DOHH2 (cell line): ENCODE results near the gene RAVER1.

Experiments used
- H3F3A ChIP-seq: fragments of 200-600 bp; sonication (generic), shearing (Covaris generic); 2 replicates; pipeline ENCODE4 v1.6.0; 2016; ENCODE audit warnings: antibody characterized with exemption, mild to moderate bottlenecking; ENCODE audit not compliant: control insufficient read depth, insufficient read depth
- H3K27ac ChIP-seq: fragments of 200-600 bp; sonication (generic); 2 replicates; pipeline ENCODE4 v1.5.1; 2014; ENCODE audit warnings: low read depth, mild to moderate bottlenecking, low read length, moderate library complexity
- H3K27me3 ChIP-seq: fragments of 200-600 bp; sonication (generic); 2 replicates; pipeline ENCODE4 v1.6.1; 2014; ENCODE audit warnings: mild to moderate bottlenecking, low read length, mixed read lengths; ENCODE audit not compliant: control insufficient read depth
- H3K36me3 ChIP-seq: fragments of 200-600 bp; sonication (generic); 2 replicates; pipeline ENCODE4 v1.6.1; 2014; ENCODE audit warnings: mild to moderate bottlenecking, low read length, moderate library complexity, mixed read lengths; ENCODE audit not compliant: control insufficient read depth
- H3K4me1 ChIP-seq: fragments of 200-600 bp; sonication (generic); 2 replicates; pipeline ENCODE4 v1.6.1; 2014; ENCODE audit warnings: mild to moderate bottlenecking, low read length, mixed read lengths; ENCODE audit not compliant: control insufficient read depth
- H3K4me2 ChIP-seq: fragments of 200-600 bp; sonication (generic); 2 replicates; pipeline ENCODE4 v1.6.0; 2014; ENCODE audit warnings: mild to moderate bottlenecking, low read length, moderate library complexity
- H3K4me3 ChIP-seq: fragments of 200-600 bp; sonication (generic); 2 replicates; pipeline ENCODE4 v1.5.1; 2014; ENCODE audit warnings: mild to moderate bottlenecking, low read length, mixed read lengths
- H3K79me2 ChIP-seq: fragments of 200-600 bp; sonication (generic); 2 replicates; pipeline ENCODE4 v1.6.1; 2014; ENCODE audit warnings: mild to moderate bottlenecking, low read length, mixed read lengths; ENCODE audit not compliant: control insufficient read depth
- H3K9me2 ChIP-seq: fragments of 200-600 bp; sonication (generic); replicated peaks from 2 replicates; pipeline ENCODE4 v1.6.1; 2014; ENCODE audit warnings: mild to moderate bottlenecking, low read length, mixed read lengths; ENCODE audit not compliant: control insufficient read depth
- H3K9me3 ChIP-seq: fragments of 200-600 bp; sonication (generic); 2 replicates; pipeline ENCODE4 v1.6.1; 2014; ENCODE audit warnings: antibody characterized with exemption, low read length, mixed read lengths; ENCODE audit not compliant: control insufficient read depth, insufficient read depth
- H4K20me1 ChIP-seq: fragments of 200-600 bp; sonication (generic); 2 replicates; pipeline ENCODE4 v1.6.0; 2014; ENCODE audit warnings: low read depth, mild to moderate bottlenecking, antibody characterized with exemption, low read length, moderate library complexity; ENCODE audit not compliant: control insufficient read depth, insufficient read depth
- EZH2phosphoT487 ChIP-seq: fragments of 200-600 bp; sonication (generic); IDR thresholded peaks from 2 replicates; pipeline ENCODE4 v1.6.1; 2017; ENCODE audit warnings: borderline replicate concordance, mild to moderate bottlenecking, antibody characterized with exemption, low read length, moderate library complexity, mixed read lengths
- TF ChIP-seq, protein P1 (sequence below): fragments of 200-600 bp; sonication (generic); IDR thresholded peaks from one replicate; pipeline ENCODE4 v1.5.1; 2014; ENCODE audit warnings: antibody characterized with exemption, mild to moderate bottlenecking, low read depth, low read length; ENCODE audit not compliant: poor library complexity, severe bottlenecking

Gene RAVER1

DNA sequence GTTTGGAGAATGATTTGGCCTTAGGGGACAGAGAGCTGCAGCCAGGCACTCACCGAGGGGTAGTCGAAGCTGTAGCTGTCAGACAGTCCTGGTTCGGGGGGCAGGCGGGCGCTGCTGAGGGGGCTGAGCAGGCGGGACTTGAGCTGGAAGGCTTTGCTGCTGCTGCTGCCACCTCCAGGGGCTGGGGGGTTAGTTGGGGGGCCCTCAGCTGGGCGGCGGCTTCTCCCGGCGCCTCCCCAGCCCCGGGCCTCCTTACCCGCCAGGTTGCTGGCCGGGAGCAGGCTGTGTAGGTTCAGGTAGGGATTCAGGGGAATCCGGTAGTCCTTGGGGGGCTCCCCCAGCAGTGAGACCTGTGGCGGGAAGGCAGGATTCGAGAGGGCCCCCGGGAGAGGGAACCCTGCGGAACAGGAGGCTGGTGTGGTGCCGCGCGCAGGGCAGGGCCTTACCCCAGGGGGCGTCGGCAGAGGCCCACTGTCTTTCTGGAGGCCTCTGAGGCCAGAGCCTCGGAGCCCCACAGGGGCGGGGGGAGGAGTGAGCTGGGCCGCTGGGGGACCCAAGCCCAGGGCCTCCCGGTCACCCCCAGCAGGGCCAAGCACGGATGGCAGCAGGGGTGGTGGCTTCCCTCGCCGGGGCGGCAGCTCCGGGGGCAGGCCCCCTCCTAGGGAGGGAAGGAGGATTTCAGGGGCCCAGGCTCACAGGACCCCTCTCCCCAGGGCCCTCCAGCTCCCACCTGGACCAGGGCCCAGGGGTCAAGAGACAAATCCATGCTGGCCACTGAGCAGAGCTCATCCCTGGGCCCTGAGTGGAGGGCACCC is 12.5 kb downstream of the RAVER1 start:
- H3K4me2 ChIP-seq: no peak overlapping the region
- H3K4me3 ChIP-seq: no peak overlapping the region
- peaks cover 10% of the 10 kb centered on the region for H3F3A ChIP-seq
- peaks cover 88% of the 10 kb centered on the region for H3K36me3 ChIP-seq
- no peaks in the 10 kb centered on the region for H3K9me2 ChIP-seq
- no peaks in the 10 kb centered on the region for H4K20me1 ChIP-seq
- H3K27me3 ChIP-seq: no peaks in the 10 kb centered on the region
- H3K79me2 ChIP-seq: peaks cover 3% of the 10 kb centered on the region
- no peaks in the 10 kb centered on the region for H3K9me3 ChIP-seq
- TF ChIP-seq, protein P1, sequence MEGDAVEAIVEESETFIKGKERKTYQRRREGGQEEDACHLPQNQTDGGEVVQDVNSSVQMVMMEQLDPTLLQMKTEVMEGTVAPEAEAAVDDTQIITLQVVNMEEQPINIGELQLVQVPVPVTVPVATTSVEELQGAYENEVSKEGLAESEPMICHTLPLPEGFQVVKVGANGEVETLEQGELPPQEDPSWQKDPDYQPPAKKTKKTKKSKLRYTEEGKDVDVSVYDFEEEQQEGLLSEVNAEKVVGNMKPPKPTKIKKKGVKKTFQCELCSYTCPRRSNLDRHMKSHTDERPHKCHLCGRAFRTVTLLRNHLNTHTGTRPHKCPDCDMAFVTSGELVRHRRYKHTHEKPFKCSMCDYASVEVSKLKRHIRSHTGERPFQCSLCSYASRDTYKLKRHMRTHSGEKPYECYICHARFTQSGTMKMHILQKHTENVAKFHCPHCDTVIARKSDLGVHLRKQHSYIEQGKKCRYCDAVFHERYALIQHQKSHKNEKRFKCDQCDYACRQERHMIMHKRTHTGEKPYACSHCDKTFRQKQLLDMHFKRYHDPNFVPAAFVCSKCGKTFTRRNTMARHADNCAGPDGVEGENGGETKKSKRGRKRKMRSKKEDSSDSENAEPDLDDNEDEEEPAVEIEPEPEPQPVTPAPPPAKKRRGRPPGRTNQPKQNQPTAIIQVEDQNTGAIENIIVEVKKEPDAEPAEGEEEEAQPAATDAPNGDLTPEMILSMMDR: no peak
- TF ChIP-seq EZH2phosphoT487: no peak
- H3K4me1 ChIP-seq: peaks cover 6% of the 10 kb centered on the region
- no peak overlapping the region for H3K27ac ChIP-seq

DNA sequence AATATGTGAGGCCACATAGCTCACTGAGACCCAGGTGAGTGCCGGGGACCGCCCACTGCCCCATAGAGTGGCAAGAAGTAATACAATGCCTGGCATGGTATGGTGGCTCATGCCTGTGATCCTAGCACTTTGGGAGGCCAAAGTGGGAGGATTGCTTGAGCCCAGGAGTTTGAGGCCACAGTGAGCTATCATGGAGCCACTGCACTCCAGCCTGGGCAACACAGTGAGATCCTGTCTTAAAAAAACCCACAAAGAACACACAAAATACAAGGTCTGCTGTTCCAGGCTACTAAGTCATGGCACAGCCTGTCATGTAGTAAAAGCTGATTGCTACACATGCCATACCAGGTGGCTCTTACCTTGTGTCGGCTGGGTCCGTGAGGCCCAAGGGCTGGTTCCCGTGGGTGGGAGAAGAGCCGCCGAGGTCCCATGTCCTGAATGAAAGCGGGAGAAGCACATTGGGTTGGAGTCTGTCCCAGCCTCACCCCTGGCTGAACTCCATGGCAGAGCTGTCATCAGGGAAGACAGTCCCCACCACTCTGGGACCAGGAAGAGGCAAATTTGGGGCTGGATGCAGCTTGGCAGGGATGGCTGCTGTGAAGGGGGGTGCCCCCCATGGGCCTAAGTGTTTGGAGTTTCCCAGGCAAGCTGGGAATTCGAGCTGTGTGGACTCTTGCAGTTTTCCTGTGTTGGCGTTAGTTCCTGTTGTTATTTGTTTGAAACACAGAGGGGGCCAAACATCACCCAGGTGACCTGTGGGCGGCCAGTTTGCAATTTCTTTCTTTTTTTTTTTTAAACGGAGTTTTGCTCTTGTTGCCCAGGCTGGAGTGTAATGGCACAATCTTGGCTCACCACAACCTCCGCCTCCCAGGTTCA is 14.3 kb downstream of the RAVER1 start:
- peaks cover 14% of the 10 kb centered on the region for H3K4me1 ChIP-seq
- TF ChIP-seq, protein P1: no peak
- TF ChIP-seq EZH2phosphoT487: no peak

DNA sequence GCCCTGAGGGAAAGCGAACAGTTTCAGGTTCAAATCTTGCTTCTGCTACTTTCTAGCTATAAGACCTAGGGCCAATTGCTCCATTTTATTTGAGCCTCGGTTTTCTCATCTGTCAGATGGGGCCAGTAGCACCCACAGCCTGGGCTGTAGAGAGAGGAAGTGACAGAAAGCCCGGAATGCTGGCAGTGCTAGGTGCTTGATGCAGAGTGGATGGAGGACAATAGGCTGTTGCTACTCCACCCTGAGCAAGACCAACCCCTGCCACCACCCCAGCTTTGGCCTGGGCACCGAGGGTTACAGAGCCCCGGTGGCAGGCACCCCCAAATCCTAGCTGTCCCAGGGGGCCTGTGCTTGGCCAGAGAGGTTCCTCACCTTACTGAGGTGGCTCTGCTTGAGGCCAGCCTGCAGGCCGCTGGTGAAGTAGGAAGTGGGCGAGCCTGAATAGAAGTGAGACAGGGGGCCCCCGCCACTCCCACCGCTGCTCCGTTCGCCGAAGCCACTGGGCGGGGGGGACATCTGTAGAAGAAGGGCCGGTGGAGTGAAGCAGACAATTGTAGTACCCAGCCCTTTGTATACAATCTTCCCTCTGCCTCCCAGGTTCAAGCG is 15.4 kb downstream of the RAVER1 start:
- no peak overlapping the region for H3K4me3 ChIP-seq
- H3F3A ChIP-seq: peaks cover 10% of the 10 kb centered on the region
- H3K27me3 ChIP-seq: no peaks in the 10 kb centered on the region
- no peaks in the 10 kb centered on the region for H3K9me3 ChIP-seq
- peaks cover 10% of the 10 kb centered on the region for H3K79me2 ChIP-seq
- no peaks in the 10 kb centered on the region for H4K20me1 ChIP-seq
- H3K36me3 ChIP-seq: peaks cover 68% of the 10 kb centered on the region
- H3K4me1 ChIP-seq: peaks cover 14% of the 10 kb centered on the region
- TF ChIP-seq, protein P1: no peak
- no peak for TF ChIP-seq EZH2phosphoT487
- H3K4me2 ChIP-seq: no peak overlapping the region
- no peak overlapping the region for H3K27ac ChIP-seq
- no peaks in the 10 kb centered on the region for H3K9me2 ChIP-seq

More for the DNA sequence above, 14.3 kb downstream of the RAVER1 start:
- H3K4me3 ChIP-seq: no peak overlapping the region
- H3K27me3 ChIP-seq: no peaks in the 10 kb centered on the region
- no peak overlapping the region for H3K27ac ChIP-seq
- H4K20me1 ChIP-seq: no peaks in the 10 kb centered on the region
- H3K9me2 ChIP-seq: no peaks in the 10 kb centered on the region
- H3K79me2 ChIP-seq: peaks cover 10% of the 10 kb centered on the region
- H3K9me3 ChIP-seq: no peaks in the 10 kb centered on the region
- H3K4me2 ChIP-seq: no peak overlapping the region
- peaks cover 10% of the 10 kb centered on the region for H3F3A ChIP-seq
- H3K36me3 ChIP-seq: peaks cover 75% of the 10 kb centered on the region
